DMS 273 (cell line): ENCODE results near the gene C1orf35.

ENCODE experiments used
- DNase-seq: peaks from one replicate; lab custom pipeline; 2025; ENCODE audit not compliant: unreplicated experiment; lab: John Stamatoyannopoulos, UW

The C1orf35 gene

DNA sequence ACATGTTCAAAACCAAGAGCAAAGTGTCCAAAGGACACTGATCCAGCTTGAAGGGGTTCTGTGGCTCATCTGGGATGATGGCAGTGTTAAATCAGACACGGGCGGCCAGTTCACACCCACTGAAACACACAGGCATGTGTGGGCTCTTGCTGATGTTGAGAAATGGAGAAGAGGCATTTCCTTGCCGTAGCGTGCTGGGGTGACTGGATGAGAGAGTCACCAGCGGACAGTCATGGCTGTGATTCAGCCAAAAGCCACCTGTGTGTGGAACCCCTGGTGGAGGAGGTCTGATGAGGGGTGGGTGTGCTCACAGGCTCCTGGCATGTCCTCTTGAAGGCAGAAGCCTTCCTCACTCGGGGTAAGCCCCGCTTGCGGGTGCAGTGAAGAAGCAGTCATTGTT, 7.2 kb downstream of the C1orf35 start:
- DNase-seq: no peak

DNA sequence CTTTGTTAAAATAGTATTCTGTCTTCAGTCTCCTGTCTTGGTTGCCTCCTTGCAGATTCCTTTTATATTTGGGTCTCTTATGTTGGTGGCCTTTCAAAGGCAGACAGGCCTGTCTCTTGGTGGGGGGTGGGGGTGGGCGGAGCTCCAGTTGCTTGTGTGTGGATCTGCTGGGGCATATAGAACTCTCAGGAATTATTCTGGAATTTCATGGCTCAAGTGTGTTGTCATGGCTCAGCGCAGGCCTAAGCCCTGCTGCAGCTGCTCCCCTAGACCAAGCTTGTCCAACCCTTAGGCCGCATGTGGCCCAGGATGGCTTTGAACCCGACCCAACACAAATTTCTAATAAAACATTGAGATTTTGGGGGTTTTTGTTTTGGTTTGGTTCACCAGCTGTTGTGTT, 8.0 kb downstream of the C1orf35 start:
- no peak for DNase-seq

DNA sequence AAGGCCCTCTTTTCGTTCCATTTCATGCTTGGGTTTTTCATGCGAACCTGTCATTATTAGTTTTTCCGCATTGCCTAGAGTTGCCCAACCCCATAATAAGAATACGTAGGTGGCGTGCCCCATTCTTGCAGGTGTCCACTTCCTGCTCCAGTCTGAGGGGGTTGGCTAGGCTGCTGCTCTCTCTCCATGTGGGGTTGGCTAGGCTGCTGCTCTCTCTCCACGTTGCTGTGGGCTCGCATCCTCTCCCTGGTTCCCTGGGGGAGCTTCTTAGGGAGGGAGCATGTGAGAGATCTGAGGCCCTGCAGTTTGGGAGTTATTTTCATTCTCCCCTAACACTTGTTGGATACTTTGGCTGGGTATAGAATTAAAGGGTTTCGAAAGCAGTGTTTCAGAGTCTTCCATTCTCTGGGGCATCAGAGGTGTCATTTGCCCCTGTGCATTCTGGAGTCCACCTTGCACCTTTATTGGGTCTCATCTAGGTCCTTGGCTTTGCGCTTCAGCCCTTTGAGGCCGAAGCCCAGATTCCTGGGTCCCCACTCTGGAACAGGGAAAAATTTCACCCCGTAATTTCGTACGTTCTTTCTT, 8.6 kb downstream of the C1orf35 start:
- peak; percentile 39 for DNase-seq

DNA sequence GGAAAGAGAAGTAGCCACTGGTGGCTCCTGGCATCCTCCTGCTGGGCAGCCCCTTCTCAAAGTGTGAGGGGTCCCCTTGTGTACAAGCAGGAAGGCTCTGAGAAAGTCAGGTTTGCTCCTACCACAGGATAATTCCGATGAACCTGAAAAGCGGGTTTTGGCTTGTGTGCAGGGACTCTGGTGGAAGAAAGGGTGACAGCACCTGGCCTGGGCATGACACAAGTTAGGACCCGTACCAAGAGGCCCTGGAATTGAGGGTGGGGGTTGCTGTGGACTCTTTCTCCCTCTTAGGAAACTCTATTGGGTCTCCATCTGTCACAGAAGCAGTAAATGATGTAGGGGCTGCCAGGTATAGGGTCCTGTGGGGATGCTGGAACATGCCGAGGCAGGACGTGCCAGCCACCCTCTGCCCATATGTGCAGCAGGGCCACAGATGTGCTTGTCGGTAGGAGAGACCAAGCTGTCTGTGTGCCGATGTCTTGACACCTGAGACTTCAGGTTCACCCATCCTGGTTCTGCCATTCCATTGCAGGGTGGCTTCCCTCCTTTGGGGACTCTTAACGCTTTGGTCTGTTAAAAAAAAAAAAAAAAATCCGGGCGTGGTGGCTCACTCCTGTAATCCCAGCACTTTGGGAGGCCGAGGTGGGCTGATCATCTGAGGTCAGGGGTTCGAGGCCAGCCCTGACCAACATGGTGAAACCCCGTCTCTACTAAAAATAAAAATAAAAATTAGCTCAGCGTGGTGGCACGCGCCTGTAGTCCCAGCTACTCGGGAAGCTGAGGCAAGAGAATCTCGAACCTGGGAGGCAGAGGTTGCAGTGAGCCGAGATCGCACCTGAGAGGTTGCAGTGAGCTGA, 9.8 kb downstream of the C1orf35 start:
- peak; percentile 42 for DNase-seq

DNA sequence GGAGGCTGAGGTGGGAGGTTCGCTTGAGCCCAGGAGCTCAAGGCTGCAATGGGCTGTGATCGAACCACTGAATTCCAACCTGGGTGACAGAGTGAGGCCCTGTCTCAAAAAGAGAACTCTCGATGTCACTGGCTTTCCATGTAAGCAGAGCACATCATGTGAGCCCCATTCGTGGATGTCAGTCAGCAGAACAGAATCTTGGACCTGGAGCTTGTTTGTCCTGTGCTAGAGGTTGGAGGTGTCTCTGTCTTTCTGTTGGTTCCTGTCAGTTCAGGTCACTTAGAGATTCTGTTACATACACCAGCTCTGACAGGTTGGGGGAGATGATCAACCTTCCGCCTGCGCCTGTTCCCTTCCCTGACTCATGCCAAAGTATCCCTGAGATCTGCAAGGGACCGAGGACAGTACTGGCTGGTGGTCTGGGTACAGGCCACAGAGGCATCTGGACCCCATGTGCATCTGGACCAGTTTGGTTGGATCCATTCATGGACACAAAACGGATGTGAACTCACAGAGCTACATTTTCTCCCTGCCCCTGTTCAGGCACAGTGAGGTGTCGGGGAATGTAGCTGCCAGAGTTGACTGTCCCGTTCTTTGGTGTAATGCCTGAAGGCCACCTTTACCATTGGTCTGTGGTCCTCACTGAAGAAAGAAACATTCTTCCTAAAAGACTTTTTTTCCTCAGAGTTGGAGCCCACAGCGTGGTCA, 10.6 kb downstream of the C1orf35 start:
- no peak for DNase-seq

DNA sequence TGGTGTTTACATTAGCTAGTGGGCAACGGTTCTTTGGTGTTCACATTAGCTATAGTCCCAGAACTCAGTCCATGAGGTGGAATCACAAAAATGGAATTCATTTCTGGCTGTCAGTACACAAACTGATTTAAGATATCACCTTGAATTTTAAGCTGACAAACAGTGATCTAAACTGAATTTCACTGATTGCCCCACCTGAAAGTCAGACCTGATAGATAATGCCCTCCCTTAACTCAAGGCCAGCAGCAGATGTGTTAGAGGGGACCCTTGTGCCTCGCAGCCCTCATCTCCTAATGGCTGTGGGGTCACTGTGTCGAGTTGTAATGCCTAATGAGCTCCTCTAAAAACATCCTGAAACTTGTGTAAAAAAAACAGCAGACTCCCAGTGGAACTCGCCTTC, 12.0 kb downstream of the C1orf35 start:
- DNase-seq: no peak

DNA sequence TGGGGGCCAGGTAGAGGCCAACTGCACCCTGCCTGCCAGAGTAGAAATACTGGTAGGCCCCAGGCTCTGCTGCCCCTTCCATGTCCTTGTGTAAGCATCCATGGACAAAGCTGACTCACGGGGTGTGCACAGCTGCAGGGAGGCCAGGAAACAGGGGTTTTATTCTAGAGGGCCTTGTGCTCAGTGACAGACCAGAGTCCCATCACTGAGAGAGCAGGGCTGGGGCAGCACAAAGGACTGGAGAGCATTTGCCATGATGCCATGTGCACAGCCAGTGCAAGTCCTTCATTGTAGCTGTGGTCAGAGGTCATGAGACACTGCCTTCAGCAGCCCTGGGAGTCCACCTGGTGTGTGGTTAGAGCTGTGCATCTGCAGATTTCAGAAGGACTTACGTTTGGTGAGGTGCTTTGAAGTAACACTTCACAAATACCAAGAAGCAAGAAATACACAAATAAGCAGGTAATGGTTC, 12.5 kb downstream of the C1orf35 start:
- no peak for DNase-seq

DNA sequence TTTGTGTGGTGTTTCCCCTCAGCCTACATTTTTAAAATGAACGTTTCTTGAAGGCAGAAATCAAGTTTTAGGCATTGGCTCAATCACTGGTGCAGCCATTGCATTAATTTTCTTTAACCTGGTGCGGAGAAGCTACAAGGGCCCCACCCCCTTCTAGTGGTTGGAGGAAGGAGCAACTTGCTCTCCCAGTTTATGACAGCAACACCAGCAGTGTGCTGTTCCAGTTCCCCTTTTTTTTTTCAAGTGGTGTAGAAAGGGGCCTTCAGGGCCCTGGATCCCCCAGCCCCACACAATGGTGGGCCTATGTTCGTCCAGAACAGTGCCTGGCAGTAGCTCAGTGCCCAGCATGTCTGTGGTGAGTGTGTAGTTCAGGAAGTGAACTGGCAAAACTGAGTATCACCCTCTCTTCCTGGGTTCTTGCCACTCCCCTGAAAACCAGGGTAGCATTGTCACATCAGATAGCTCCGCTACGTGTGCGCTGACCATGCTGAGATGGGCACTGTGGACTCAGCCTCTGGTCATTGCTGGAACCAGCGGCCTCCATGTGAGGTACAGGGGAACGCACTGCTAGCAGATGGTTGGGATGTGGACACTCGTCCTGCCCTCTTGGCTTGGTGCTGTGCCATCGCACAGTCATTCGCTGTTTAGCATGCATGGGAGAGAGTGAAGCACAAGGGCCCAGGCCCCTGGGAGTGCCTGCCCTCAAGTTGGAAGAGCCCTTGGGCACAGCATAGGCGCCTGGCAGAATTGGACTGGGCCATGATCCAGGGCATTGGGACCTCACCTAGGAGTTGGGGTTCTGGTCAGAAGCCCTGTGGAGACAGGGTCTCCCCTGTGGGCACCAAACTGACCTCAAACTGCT, 13.4 kb downstream of the C1orf35 start:
- DNase-seq: no peak

DNA sequence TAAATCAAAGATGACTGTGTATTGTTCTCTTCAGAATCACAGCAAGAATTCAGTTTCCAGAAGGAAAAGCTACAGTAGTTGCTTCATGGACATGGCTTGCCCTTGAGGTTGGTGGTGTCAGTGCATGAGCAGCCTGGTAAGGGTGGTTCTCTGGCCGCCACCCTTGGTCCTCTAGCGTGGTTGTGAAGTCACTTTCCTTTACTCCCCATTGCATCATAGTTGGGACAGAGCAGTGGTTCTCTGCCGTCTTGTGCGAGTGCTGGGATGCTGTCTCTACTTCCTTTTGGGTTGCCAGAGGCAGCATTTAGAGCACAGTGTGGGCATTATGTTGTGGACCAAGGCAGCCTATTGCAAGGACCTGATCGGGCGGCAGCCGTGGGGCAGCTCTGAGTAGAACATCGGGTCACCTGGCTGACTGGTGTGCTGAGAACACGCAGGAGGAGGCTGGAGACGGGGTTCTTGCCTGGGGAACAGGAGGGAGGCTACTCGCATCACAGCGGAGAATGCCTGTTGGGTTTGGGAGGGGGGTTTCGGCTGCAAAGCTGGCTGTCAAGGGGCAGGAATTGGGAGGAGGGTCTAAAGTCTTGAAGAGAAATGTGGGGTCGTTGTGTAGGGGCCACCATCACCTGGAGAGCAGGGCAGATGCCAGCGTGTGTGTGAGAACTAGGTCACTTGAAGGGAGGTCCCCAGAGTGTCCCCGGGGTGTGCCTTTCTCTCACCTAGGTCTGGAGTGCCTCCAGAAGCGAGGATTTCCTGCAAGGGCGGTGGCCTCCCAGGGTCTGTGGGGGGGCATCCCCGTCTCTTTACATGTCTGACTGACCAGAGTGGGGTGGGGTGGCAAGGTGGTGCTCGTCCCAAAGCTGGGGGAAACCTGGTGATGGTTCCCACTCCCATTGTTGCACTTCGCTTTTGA, 14.3 kb downstream of the C1orf35 start:
- no peak for DNase-seq

DNA sequence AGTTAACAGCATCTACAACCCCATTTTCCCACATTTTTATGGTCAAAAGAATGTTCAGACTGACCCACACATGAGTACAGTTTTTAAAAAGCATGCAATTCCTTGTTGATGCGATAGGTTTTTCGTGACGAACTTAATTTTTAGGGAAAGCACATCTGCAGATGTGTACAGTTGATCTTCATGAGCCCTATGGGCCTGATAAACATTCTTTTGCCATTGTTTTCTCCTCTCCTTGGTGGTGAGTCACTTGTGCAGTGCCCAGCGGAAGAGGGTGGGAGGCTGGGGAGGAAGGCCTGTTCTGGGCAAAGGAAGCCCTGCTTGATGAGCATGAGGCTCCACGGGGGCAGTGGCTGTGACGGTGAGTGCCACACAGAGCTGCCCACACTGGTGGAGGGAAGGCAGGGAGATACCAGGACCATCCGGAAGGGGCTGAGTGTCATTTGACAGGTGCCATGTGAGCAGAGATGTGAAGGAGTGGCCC, 15.3 kb downstream of the C1orf35 start:
- DNase-seq: no peak

DNA sequence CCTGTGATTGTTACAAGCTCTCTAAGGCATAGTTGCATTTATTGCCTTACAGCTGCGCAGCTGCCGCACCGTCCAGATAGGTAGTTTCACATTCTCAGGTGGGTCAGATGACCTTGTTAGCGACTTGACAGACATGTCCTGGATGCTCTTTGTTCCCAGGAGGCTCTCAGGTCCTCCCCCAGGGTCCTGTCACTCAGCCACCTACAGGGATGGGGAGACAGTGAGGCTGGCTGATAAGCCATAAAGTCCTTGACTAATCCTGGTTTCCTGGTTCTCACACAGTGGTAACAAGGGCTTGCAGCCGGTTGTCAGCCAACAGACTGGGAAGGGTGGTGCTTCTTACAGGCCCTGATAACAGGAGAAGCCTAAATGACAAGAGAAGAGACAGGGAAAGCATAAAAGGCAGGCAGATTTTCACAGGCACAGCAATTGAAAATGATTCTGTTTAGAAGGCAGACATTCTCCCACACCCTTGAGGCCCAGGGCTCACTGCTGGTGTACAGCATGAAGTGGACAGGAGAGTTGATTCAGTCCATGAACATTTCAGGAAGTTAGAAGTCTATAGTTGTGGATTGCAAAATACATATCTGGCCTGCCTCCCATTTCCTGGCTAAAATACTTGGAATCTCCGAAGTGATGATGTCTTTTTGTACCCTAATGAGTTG, 17.7 kb downstream of the C1orf35 start:
- no peak for DNase-seq

DNA sequence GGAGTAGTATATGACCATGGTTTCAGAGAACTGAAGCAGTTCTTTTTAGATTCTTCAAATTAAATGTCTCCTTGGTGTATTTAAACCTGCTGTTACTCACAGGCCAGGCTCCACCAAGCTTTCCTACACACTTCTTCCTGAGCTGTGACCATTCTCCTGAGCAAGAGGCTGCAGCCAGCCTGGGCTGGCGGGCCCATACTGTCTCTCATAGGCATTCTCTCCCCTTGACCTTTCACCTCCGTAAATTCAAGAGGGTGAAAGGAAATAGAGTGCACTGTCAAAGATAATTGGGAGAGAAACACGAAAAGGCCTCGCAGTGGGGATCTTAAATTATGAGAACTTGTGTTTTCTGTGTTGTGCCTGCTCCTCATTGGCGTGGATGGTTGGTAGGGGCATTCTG, 18.3 kb downstream of the C1orf35 start:
- no peak for DNase-seq

DNA sequence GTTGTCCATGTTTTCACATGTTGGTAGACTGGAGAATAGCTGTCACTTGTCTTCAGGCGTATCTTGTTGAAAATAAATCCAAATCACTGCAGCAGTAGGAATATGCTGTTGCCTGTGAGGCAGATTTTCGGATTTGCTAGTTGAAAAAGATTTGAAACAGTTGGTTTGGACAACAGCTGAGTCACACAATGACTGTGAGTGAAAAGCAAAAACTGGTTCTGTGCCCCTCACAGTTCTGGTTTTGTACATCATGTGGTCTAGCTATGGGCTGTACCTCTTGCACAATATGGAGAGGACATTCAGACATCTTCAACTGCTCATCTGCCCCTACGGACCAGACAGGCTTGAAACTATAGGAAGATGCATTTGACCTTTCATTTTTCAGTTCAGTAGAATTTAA, 18.8 kb downstream of the C1orf35 start:
- no peak for DNase-seq

DNA sequence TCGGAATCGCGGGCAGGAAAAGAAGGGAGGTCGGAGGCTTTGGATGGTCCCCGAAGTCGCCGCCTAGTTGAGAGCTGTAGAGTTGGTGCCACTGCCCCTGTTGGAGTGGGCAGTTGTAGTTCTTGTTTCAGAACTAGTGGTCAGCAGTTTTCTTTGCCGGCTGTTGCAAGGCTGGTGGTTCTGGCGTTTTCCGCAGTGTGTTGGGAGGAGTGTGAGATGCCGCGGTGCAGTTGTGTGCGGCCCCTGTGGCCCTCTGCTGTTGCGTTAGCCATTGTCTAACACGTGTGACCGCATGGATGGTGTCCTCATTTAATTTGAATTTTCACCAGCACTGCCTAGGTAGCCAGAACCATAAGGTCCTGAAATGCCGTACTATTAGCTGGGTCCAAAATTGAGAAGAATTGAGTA, 19.2 kb downstream of the C1orf35 start:
- peak; percentile 56 for DNase-seq

DNA sequence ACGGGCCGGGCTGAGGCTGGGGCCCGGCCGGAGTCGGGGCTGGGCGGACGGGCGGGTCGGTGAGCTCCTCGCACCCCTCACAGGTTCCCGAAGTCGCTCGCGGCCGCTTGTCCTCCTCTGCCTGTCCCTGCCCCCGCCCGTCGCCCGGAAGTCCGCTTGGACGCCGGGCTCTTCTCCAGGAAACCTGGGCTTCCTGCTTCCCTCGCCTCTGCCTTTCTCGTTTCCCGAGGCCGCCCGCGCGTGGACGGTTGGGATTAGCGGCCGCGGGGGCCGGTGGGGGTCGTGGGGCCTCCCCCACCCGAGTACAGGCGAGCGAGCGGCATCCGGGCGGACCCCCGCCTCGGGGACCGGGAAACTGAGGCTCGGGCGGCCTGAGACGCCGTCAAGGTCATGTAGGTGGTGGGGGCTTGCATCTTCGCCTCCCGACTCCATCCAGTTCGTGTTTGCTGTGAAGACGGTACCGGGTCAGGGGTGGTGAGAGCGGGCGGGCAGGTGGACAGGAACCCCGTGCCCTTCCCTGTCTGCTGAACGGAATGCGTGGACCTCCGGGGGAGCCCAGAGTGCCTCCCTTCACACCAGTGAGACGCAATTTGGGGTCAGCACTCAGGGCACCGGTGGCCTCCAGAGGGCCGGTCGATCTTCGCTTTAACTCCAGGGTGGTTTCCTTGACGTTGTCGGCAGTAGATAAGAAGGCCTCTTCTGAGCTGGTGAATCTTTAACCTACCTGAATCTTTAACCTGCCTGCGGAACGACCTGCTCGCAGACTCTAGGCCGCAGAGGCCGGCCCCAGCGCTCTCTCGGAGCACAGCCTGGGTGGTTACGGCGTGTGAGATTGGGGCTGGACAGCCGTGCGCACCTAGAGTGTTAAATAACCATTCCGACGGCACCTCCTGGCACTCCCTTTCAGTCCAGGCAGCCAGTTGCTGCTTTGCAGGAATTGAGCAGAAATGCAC, 19.9 kb downstream of the C1orf35 start:
- DNase-seq: peak; percentile 60

DNA sequence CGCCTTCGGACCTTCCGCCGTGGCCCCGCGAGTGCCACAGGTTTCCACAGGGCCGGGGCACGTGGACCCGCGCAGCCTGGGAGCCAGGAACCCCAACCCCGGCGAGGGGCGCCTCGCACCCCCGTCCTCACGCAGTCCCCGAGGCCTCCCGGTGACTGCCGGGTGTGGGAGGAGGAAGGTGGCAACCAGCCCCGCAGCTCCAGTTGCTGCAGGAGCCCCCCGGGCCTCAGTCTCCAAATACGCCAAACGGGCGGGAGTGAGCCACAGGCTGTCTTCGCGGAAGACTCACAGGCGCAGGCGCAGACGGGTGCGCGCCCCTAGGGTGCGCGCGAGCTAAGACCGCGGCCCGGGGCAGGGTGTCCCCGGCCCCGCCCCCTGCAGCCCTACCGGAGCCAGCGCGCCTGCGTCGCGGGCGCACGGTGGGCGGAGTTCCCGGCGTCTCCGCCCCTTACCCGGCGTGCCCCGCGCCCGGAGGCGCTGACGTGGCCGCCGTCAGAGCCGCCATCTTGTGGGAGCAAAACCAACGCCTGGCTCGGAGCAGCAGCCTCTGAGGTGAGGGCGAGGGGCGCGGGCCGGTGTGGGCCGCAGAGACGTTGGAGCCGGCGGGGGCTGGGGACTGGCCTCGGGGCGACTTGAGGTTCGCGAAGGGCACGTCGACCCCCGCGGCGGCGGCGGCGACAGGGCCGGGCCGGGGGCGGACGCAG, 20.8 kb downstream of the C1orf35 start, which contains the start of gene ARF1:
ARF1 (plus strand) TSS at position 495 of the 704 bp plus-strand sequence. CDS start 14,407 bp downstream, outside the sequence.
- DNase-seq: peak; percentile 98

DNA sequence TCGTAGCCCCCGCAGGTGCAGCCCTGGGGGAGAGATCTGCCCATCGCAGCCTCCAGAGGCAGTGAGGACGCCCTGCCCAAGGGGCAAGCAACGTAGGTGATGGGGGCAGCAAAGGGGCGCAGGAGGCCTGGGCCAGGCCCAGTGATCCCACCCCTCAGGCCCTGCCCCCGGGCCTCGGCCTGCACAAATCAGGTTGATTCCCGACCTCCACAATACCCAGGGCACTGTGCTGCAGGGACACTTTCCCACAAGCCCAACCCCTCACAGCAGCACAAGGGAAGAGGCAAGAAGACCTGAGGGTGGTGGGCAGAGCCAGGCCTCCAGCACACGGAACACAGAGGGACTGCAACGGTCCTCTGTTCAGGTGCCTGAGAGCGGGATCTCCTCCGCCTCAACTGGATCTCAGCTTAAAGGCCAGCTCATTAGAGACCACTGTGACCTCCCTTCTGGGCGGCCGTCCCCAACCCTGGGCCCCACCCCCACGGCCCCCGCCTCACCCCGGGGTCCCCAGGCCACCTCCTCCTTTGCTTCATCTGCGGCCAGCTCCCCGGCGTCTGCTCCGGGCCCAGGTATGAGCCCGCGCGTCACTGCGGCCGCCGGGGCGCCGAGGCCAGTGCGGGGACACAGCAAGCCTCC, 21.4 kb downstream of the C1orf35 start:
- peak; percentile 62 for DNase-seq
